Measurements from ENCODE around the gene ATOX1.

ATOX1 gene

GRCh38 chr5:151770383-151771258, 12.2 kb upstream of the ATOX1 start:
- peak; percentile 81 for DNase-seq (ENCODE audit: low spot score)

GRCh38 chr5:151766975-151767374, 8.5 kb upstream of the ATOX1 start:
- no peak for DNase-seq (ENCODE audit: low spot score)

- DNase-seq (ENCODE audit: low spot score), result no peak
Measured at GRCh38 chr5:151764801-151765200, 6.4 kb upstream of the ATOX1 start.

- no peak for DNase-seq (ENCODE audit: low spot score)
Measured at GRCh38 chr5:151758141-151758429, 346 bp downstream of the ATOX1 start.

- no peak for DNase-seq (ENCODE audit: low spot score)
Measured at GRCh38 chr5:151757233-151758140, 944 bp downstream of the ATOX1 start.

GRCh38 chr5:151755383-151755782, 3.0 kb downstream of the ATOX1 start:
- no peak for DNase-seq (ENCODE audit: low spot score)

GRCh38 chr5:151751593-151751992, 6.8 kb downstream of the ATOX1 start:
- DNase-seq (ENCODE audit: low spot score), result no peak

- DNase-seq (ENCODE audit: low spot score), result no peak
Measured at GRCh38 chr5:151751091-151751490, 7.3 kb downstream of the ATOX1 start.

GRCh38 chr5:151750121-151750520, 8.3 kb downstream of the ATOX1 start:
- DNase-seq (ENCODE audit: low spot score), result no peak

GRCh38 chr5:151745071-151745705, 13.2 kb downstream of the ATOX1 start:
- peak; percentile 93 for DNase-seq (ENCODE audit: low spot score)

- DNase-seq (ENCODE audit: low spot score), result no peak
Measured at GRCh38 chr5:151743530-151743929, 14.9 kb downstream of the ATOX1 start.

GRCh38 chr5:151742870-151743294, 15.5 kb downstream of the ATOX1 start:
- DNase-seq (ENCODE audit: low spot score), result peak; percentile 83

GRCh38 chr5:151741678-151742423, 16.6 kb downstream of the ATOX1 start:
- DNase-seq (ENCODE audit: low spot score), result no peak

GRCh38 chr5:151740958-151741373, 17.5 kb downstream of the ATOX1 start:
- DNase-seq (ENCODE audit: low spot score), result no peak

- peak; percentile 80 for DNase-seq (ENCODE audit: low spot score)
Measured at GRCh38 chr5:151740336-151740942, 18.0 kb downstream of the ATOX1 start.

- DNase-seq (ENCODE audit: low spot score), result no peak
Measured at GRCh38 chr5:151739939-151740335, 18.5 kb downstream of the ATOX1 start.

GRCh38 chr5:151739395-151739794, 19.0 kb downstream of the ATOX1 start:
- DNase-seq (ENCODE audit: low spot score), result no peak

- no peak for DNase-seq (ENCODE audit: low spot score)
Measured at GRCh38 chr5:151738125-151738848, 20.1 kb downstream of the ATOX1 start.

GRCh38 chr5:151737431-151737830, 21.0 kb downstream of the ATOX1 start:
- no peak for DNase-seq (ENCODE audit: low spot score)

- DNase-seq (ENCODE audit: low spot score), result no peak
Measured at GRCh38 chr5:151735646-151736045, 22.8 kb downstream of the ATOX1 start.

- no peak for DNase-seq (ENCODE audit: low spot score)
Measured at GRCh38 chr5:151734064-151734408, 24.4 kb downstream of the ATOX1 start.

All from Ammon's horn (tissue), 1 donor.